Skeletal muscle tissue (tissue), 4 donors: ENCODE data around the gene HELZ. TPM values are rescaled to one million over a fixed set of nuclear protein-coding genes. Genes with fewer than 3 reads are reported as not detected.

ENCODE experiments used
- H3K27ac ChIP-seq: one replicate; pipeline ENCODE4 v1.7.0; 2013; ENCODE audit warnings: mild to moderate bottlenecking, low read depth, low read length, inconsistent platforms
- H3K27me3 ChIP-seq, 3 donors: one replicate each; pipeline ENCODE4 v1.7.0; 2013; ENCODE audit warnings: low read length in 3 of 3; ENCODE audit not compliant: control insufficient read depth in 3 of 3, insufficient read depth in 3 of 3
- H3K36me3 ChIP-seq, 3 donors: one replicate each; pipeline ENCODE4 v1.7.0; 2013; ENCODE audit warnings: low read length in 3 of 3; ENCODE audit not compliant: control insufficient read depth in 3 of 3, insufficient read depth in 3 of 3
- H3K4me1 ChIP-seq, 3 donors: one replicate each; pipeline ENCODE4 v1.7.0; 2013; ENCODE audit warnings: low read length in 3 of 3, mild to moderate bottlenecking in 3 of 3; ENCODE audit not compliant: control insufficient read depth in 3 of 3, insufficient read depth in 3 of 3
- H3K4me3 ChIP-seq, 3 donors: one replicate each; pipeline ENCODE4 v1.7.0; 2013; ENCODE audit warnings: low read length in 3 of 3
- H3K9ac ChIP-seq, 3 donors: one replicate each; pipeline ENCODE4 v1.7.0; 2013; ENCODE audit warnings: low read length in 3 of 3, mild to moderate bottlenecking in 3 of 3, moderate library complexity in 2 of 3, low read depth in 1 of 3
- H3K9me3 ChIP-seq, 3 donors: one replicate each; pipeline ENCODE4 v1.7.0; 2013; ENCODE audit warnings: low read length in 3 of 3; ENCODE audit not compliant: control insufficient read depth in 3 of 3
- total RNA-seq: library from RNA; depleted of rRNA; stranded (reverse); fragments of >200 nt; gene quantifications from one replicate; pipeline ENCODE4 v1.2.3, GENCODE V29; 2014
- donor health status: Osteomylitis.

The HELZ gene
- total RNA-seq, 1 donor from 2014 or later, result 53.8 TPM

DNA sequence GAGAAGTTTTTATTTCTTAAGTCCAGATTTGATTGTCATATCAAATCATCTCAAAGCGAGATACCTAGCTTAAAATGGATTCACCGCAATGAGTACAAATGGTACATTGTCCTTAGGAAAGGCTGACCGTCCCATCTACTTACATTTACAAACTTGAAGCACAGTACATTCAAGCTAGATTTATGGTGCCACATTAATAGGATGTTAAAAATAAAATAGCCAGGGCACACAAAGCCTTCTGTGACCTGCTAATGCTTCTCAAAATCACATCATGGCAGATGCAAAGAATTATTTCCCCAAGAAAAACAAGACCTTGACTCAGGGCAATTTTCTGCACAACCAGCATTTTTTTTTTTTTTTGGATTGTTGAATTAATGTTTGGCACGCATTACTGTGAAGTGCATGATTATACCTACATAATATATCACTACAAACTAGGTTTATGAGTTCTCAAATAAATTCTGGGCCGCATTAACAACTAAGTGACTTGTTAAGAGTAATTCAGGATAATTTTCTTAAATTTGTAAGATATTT is 175.3 kb downstream of the HELZ start:
- Histone ChIP-seq H3K4me1 (peaks cover 5 to 8% (median 6%) of the 10 kb centered on the region in 3 donors), H3K9ac (no peak overlapping the region), H3K27ac (no peak overlapping the region), H3K36me3 (peaks cover 0 to 5% (median 0%) of the 10 kb centered on the region in 3 donors), H3K27me3 (no peaks in the 10 kb centered on the region), H3K4me3 (no peak overlapping the region), H3K9me3 (no peaks in the 10 kb centered on the region)

DNA sequence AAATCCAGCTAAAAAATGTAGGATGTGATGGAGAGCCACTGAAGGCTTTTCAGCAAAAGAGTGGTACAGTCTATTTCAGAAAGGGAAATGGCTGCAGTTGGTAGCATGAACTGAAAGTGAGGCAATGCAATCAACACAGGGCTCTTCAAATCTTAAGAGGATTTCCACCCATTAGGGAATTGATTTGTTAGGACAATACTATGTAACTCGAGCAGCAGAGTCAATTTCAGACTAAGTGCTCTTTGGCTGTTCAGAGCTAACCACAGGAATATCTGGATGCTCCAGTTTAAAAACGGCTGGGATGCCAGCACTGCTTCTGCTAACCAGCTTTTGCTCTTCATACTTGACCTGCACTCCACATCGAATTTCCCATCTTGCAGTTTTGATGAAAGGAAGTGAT is 176.0 kb downstream of the HELZ start:
- Histone ChIP-seq H3K4me3 (no peak overlapping the region), H3K36me3 (peaks cover 0 to 5% (median 0%) of the 10 kb centered on the region in 3 donors), H3K4me1 (peaks cover 5 to 8% (median 6%) of the 10 kb centered on the region in 3 donors), H3K27ac (no peak overlapping the region), H3K9ac (no peak overlapping the region), H3K9me3 (no peaks in the 10 kb centered on the region), H3K27me3 (no peaks in the 10 kb centered on the region)

DNA sequence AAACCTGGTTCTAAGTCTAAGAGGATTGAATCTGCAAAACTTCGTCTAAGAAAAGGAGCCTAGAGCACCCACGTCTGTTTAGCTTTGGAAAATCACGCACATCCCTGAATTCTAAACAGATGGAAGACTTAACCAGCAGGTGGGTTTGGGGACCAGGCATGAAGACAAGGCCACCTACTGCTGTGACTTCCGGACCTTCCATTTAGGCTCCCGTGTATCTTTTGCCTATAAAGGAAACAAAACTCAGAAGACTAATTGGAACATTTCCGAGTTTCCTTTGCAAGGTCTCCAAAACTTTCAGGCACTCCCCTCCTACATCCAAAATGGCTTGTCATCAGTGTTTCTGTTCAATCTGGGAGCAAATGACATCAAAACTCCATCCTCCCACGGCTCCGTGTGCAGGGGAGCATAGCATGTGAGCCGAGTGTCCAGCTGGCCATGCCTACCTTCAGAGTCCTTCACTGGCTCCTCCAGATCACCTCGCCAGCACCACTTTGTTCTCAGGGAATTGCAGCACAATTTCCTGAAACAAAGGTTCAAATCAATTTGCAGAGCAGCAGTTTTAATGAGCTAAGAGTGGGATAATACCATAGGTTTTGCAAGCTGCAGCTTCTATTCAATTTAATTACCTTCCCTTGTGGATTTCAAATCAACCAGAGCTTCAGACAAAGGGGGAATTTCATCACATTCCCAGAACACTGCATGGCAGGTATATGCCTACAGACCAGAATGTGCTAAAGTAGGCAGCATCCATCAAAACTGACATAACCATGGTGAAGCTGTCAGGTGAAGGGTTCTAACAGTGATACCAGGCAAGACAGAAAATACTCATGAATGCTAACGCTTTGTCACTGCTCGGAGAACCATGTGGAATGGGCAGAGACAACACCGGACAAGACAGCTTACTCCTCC is 177.2 kb downstream of the HELZ start:
- no peaks in the 10 kb centered on the region for H3K9me3 ChIP-seq
- no peak overlapping the region for H3K4me3 ChIP-seq
- H3K4me1 ChIP-seq, result peaks cover 5 to 9% (median 8%) of the 10 kb centered on the region in 3 donors
- H3K27ac ChIP-seq, result no peak overlapping the region
- H3K36me3 ChIP-seq, result peaks cover 0 to 11% (median 4%) of the 10 kb centered on the region in 3 donors
- no peaks in the 10 kb centered on the region for H3K27me3 ChIP-seq
- H3K9ac ChIP-seq, result no peak overlapping the region

DNA sequence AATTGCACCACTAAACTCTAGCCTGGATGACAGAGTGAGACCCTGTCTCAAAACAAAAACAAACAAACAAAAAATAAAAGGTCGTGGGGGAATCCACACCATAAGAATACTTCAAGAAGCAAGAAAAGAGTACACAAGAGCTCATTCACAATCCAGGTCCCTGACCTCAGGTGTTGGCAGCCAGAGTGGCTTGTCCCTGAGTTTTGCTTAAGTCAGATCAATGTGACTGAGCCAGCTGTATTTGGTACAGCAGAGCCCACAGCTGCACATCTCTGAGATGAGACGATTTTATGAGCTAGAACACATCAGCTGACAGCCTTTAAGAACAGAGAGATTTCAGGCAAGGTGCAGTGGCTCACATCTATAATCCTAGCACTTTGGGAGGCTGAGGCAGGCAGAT is 178.3 kb downstream of the HELZ start:
- Histone ChIP-seq H3K9ac (no peak overlapping the region), H3K27me3 (no peaks in the 10 kb centered on the region), H3K27ac (no peak overlapping the region), H3K4me3 (no peak overlapping the region), H3K9me3 (no peaks in the 10 kb centered on the region), H3K36me3 (peaks cover 0 to 6% (median 4%) of the 10 kb centered on the region in 3 donors), H3K4me1 (peaks cover 5 to 9% (median 8%) of the 10 kb centered on the region in 3 donors)

DNA sequence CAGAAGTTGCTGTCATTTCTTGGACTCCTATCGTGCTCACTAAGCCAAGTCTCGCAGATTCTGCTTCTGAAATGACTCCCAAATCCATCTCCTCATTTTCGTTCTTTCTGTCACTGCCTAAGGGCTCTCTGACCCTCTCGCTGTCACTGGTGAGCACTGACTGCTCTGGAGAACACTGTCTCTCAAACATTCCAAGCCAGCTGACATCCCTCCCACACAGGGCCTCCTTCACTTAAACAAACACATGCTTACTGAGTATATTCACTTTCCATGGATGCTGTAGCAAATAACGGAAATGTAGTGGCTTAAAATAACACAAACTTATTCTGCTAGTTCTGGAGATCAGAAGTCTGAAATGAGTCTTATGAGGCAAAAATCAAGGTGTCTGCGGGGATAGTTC is 181.9 kb downstream of the HELZ start:
- Histone ChIP-seq H3K27ac (no peak overlapping the region), H3K4me1 (peaks cover 2 to 9% (median 7%) of the 10 kb centered on the region in 3 donors), H3K27me3 (no peaks in the 10 kb centered on the region), H3K4me3 (no peak overlapping the region), H3K9me3 (no peaks in the 10 kb centered on the region), H3K36me3 (peaks cover 0 to 6% (median 4%) of the 10 kb centered on the region in 3 donors), H3K9ac (peak overlapping the region in 1 of 3 donors; percentile 43)

DNA sequence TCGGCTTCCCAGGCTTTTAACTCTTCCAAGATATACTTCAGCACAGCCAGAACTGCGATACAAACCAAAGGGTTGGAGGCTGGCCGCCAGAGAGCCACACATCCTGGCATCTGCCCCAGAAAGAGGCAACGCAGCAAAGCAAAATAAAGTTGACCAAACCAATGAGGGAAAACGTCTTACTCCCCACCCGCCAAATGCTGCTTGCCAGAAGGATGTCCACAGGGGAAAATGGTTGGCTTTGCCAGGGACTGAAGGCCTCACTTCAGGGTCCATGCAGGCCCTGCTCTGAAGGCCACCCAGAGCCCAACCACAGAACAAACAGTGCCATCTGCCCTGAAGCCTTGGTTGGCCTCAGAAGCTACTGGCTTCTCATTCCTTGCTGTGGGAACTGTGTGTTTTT is 185.6 kb downstream of the HELZ start:
- Histone ChIP-seq H3K9me3 (no peaks in the 10 kb centered on the region), H3K36me3 (peaks cover 17 to 22% (median 19%) of the 10 kb centered on the region in 3 donors), H3K27me3 (no peaks in the 10 kb centered on the region), H3K4me1 (peaks cover 26 to 38% (median 30%) of the 10 kb centered on the region in 3 donors), H3K9ac (no peak overlapping the region), H3K27ac (peak overlapping the region; percentile 44), H3K4me3 (no peak overlapping the region)

DNA sequence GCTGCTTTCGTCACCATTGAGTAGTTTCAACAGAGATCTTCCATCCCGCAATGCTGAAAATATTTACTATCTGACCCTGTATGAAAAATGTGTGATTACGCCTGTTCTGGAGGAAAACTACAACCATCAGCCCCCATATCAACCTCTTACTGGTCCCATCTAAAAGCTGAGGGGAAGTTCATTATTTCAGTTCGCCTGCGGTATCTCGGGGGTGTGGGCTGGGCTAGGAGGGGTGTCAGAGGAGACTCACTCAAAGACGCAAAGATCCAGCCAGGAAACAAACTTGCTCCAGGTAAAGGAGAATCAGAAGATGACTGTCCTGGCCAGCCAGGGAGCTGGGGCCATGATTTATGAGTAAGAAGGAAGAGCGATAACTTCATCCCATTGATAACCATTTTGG is 187.0 kb downstream of the HELZ start:
- Histone ChIP-seq H3K36me3 (peaks cover 22 to 27% (median 23%) of the 10 kb centered on the region in 3 donors), H3K9me3 (no peaks in the 10 kb centered on the region), H3K9ac (no peak overlapping the region), H3K27ac (no peak overlapping the region), H3K4me1 (peaks cover 34 to 51% (median 38%) of the 10 kb centered on the region in 3 donors), H3K27me3 (no peaks in the 10 kb centered on the region), H3K4me3 (no peak overlapping the region)

DNA sequence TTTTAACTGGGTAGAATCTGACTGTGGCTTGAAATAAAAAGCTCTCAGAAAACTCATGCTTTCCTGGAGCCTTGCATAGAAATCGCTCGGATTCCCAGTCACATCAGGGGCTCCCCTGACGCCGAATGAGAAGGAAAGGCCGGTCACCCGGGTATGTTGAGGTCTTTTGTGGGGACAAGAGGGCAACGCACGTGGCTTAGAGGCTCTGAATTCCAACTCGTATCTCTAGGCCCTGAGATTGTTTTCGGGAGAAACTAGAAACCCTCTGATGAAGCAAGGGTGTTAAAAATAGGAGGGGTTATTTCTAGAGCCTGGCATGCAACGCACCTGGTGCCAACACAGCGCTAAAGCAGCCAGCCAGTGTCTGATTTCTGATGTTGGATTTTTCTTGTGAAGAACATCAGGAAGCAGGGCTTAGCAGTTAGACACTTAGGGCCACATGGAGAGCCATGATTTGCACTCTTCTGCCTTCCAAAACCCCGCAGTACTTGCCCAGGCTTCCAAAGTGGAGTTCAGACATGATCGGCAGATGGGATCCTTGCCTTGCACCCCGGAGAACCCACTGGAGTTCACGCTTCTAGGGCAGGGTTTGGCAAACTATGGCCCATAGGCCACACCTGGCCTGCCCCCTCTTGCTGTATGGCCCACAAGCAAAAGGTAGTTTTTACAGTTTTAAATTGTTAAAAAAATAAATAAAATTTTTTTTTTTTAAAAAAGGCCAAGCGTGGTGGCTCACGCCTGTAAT is 188.1 kb downstream of the HELZ start:
- no peaks in the 10 kb centered on the region for H3K9me3 ChIP-seq
- H3K36me3 ChIP-seq, result peaks cover 22 to 27% (median 24%) of the 10 kb centered on the region in 3 donors
- H3K4me3 ChIP-seq, result peak overlapping the region in 1 of 3 donors; percentile 35
- H3K4me1 ChIP-seq, result peaks cover 42 to 60% (median 45%) of the 10 kb centered on the region in 3 donors
- peak overlapping the region; percentile 69 to 80 (median 74) for H3K9ac ChIP-seq
- H3K27ac ChIP-seq, result peak overlapping the region; percentile 97
- no peaks in the 10 kb centered on the region for H3K27me3 ChIP-seq

DNA sequence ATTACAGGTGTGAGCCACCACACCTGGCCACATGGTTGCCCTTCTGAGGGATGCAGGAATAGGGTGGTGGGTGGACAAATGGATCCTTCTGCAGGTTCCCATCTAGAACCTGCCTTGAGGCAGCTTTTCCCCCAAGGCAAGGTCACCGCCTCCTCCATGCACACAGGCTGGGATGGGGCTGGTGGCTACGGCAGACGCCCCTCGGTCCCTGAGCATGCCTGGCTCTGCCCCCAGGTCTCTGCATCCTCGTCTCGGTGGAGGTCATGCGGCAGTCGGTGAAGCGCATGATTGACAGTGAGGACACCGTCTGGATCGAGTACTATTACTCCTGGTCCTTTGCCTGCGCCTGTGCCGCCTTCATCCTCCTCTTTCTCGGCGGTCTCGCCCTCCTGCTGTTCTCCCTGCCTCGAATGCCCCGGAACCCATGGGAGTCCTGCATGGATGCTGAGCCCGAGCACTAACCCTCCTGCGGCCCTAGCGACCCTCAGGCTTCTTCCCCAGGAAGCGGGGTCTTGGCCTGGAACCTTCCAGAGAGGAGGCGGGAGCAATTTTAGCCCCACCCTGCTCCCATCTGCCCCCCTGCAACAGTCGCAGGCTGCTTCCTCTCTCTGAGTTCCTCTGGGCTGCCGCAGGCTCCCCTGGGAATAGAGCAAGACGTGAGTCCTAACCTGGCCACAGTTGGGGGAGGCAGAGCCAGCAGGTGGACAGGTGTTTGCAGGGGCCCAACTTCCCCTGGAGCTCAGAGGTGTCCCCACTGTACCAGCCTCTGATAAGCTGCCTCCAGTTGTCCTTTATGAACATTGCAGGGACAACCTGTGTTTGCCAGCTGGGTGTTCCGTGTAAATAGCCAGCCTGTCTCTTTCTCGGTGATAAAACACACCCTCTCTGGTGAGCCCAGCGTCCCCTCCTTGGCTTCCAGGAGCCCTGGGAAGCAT is 188.9 kb downstream of the HELZ start:
- no peaks in the 10 kb centered on the region for H3K27me3 ChIP-seq
- peak overlapping the region in 2 of 3 donors; percentile 17 to 45 for H3K4me3 ChIP-seq
- H3K27ac ChIP-seq, result peak overlapping the region; percentile 97
- peaks cover 22 to 27% (median 25%) of the 10 kb centered on the region in 3 donors for H3K36me3 ChIP-seq
- no peaks in the 10 kb centered on the region for H3K9me3 ChIP-seq
- H3K9ac ChIP-seq, result peak overlapping the region; percentile 69 to 80 (median 74)
- H3K4me1 ChIP-seq, result peaks cover 50 to 69% (median 53%) of the 10 kb centered on the region in 3 donors
